ENCODE data around the gene AIF1L.

AIF1L gene

DNA sequence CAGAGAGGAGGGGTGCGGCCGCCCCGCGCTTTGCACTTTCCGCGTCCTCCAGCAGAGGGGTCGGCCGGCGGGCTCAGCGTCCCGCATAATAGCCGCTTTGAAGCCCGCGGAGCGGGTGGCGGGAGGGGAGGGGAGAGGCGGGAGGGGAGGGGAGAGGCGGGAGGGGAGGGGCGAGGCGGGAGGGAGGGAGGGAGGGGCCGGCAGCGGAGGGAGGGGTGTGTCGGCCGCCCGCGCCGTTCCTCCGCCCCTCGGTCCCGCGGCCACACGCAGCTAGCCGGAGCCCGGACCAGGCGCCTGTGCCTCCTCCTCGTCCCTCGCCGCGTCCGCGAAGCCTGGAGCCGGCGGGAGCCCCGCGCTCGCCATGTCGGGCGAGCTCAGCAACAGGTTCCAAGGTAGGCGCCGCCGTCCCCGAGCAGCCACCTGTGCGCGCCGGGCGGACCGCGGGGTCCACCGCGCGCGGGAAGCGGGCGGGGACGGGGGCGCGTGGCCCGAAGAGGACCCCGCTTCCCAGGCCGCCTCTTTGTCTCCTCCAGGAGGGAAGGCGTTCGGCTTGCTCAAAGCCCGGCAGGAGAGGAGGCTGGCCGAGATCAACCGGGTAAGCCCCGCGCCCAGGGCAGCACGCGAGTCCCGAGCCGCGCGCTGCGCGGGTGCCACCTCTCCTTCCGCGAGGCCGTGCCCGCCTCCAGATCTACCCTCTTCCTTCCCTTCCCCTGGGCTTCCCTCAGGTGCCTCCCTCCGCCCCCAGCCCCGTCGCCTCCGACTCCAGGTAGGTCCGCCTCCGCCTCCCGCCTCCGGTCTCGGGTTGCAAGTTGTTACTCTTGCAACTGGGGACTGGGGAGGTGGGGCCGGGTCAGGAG, at the start of gene AIF1L:
Gene AIF1L (plus strand): TSS at position 263 of the 857 bp plus-strand sequence. CDS start 99 bp downstream, at position 362.
- peaks cover 17% of the 10 kb centered on the region for H3K36me3 ChIP-seq
- peak; percentile 47; the same call in 1 of the 2 replicates for TF ChIP-seq CTCF (IDR thresholded peaks at IDR 0.05; ENCODE audit: low read depth, low read length)
- H3K9me3 ChIP-seq (ENCODE audit: severe bottlenecking): no peaks in the 10 kb centered on the region
- H3K27ac ChIP-seq: peak within 1 kb of the TSS; percentile 58
- peak within 1 kb of the TSS; percentile 68 for H3K4me3 ChIP-seq (ENCODE audit: low read depth, low read length)
- DNase-seq: peak; percentile 88
- H3K27me3 ChIP-seq (ENCODE audit: insufficient read depth, low read depth, severe bottlenecking): no peaks in the 10 kb centered on the region

GRCh38 chr9:131046581-131047202, 49.6 kb upstream of the AIF1L start:
- Histone ChIP-seq H3K36me3 (no peaks in the 10 kb centered on the region), H3K4me3 (ENCODE audit: low read depth, low read length) (no peak overlapping the region), H3K27ac (no peak overlapping the region), H3K27me3 (ENCODE audit: insufficient read depth, low read depth, severe bottlenecking) (no peaks in the 10 kb centered on the region), H3K9me3 (ENCODE audit: severe bottlenecking) (peaks cover 13% of the 10 kb centered on the region)
- peak; percentile 93 for TF ChIP-seq CTCF (IDR thresholded peaks at IDR 0.05; ENCODE audit: low read depth, low read length)
- peak; percentile 77 for DNase-seq

GRCh38 chr9:131048332-131048731, 48.0 kb upstream of the AIF1L start:
- no peaks in the 10 kb centered on the region for H3K36me3 ChIP-seq
- no peak for DNase-seq
- H3K9me3 ChIP-seq (ENCODE audit: severe bottlenecking): peaks cover 13% of the 10 kb centered on the region
- H3K4me3 ChIP-seq (ENCODE audit: low read depth, low read length): no peak overlapping the region
- H3K27ac ChIP-seq: no peak overlapping the region
- no peak for TF ChIP-seq CTCF (IDR thresholded peaks at IDR 0.05; ENCODE audit: low read depth, low read length)
- H3K27me3 ChIP-seq (ENCODE audit: insufficient read depth, low read depth, severe bottlenecking): no peaks in the 10 kb centered on the region

- H3K36me3 ChIP-seq: no peaks in the 10 kb centered on the region
- H3K27ac ChIP-seq: no peak overlapping the region
- H3K9me3 ChIP-seq (ENCODE audit: severe bottlenecking): peaks cover 13% of the 10 kb centered on the region
- H3K4me3 ChIP-seq (ENCODE audit: low read depth, low read length): no peak overlapping the region
- no peak for TF ChIP-seq CTCF (IDR thresholded peaks at IDR 0.05; ENCODE audit: low read depth, low read length)
- DNase-seq: no peak
- no peaks in the 10 kb centered on the region for H3K27me3 ChIP-seq (ENCODE audit: insufficient read depth, low read depth, severe bottlenecking)
Measured at GRCh38 chr9:131048820-131049219, 47.5 kb upstream of the AIF1L start.

- TF ChIP-seq CTCF (IDR thresholded peaks at IDR 0.05; ENCODE audit: low read depth, low read length): no peak
- H3K9me3 ChIP-seq (ENCODE audit: severe bottlenecking): peaks cover 13% of the 10 kb centered on the region
- no peak for DNase-seq
- no peak overlapping the region for H3K4me3 ChIP-seq (ENCODE audit: low read depth, low read length)
- H3K36me3 ChIP-seq: no peaks in the 10 kb centered on the region
- no peaks in the 10 kb centered on the region for H3K27me3 ChIP-seq (ENCODE audit: insufficient read depth, low read depth, severe bottlenecking)
- no peak overlapping the region for H3K27ac ChIP-seq
Measured at GRCh38 chr9:131049829-131050715, 46.3 kb upstream of the AIF1L start.
